ENCODE data around the gene TTC7B. TPM values are rescaled to one million over a fixed set of nuclear protein-coding genes. Genes with fewer than 3 reads are reported as not detected.
"Not testable (repeated sequence)": the region's sequence is repeated elsewhere in the genome, so short reads cannot be mapped to it uniquely, and the experiment has no call there.

The TTC7B gene
- total RNA-seq, 2 experiments from 2014 or later, result 5.6 to 7.8 TPM

DNA sequence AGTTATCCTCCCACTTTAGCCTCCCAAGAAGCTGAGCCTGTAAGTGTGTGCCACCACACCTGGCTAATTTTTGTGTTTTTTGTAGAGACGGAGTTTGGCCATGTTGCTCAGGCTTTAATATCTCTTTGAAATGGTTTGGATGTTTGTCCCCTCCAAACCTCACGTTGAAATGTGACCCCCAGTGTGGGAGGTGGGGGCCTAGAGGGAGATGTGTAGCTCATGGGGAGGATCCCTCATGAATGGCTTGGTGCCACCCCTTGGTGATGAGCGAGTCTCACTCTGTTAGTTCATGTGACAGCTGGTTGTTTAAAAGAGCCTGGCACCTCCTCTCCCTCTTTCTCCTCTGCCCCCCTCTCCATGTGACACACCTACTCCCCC is 23.6 kb upstream of the TTC7B start:
- POLR2A ChIA-PET, result interaction anchor here (0.6 to 0.7 kb wide), 2 partner anchors 296 to 490 kb away, joined by 3 read pairs; no protein-coding TSS in a partner anchor
- ATAC-seq (no peak), DNase-seq (no peak)
- TF ChIP-seq, protein P1, sequence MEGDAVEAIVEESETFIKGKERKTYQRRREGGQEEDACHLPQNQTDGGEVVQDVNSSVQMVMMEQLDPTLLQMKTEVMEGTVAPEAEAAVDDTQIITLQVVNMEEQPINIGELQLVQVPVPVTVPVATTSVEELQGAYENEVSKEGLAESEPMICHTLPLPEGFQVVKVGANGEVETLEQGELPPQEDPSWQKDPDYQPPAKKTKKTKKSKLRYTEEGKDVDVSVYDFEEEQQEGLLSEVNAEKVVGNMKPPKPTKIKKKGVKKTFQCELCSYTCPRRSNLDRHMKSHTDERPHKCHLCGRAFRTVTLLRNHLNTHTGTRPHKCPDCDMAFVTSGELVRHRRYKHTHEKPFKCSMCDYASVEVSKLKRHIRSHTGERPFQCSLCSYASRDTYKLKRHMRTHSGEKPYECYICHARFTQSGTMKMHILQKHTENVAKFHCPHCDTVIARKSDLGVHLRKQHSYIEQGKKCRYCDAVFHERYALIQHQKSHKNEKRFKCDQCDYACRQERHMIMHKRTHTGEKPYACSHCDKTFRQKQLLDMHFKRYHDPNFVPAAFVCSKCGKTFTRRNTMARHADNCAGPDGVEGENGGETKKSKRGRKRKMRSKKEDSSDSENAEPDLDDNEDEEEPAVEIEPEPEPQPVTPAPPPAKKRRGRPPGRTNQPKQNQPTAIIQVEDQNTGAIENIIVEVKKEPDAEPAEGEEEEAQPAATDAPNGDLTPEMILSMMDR (IDR thresholded peaks at IDR 0.05), result no peak
- CTCF ChIA-PET, result no interaction called here
- Mint-ChIP-seq H3K27ac (no peak overlapping the region), H3K36me3 (ENCODE audit: low read depth) (no peaks in the 10 kb centered on the region), H3K4me1 (ENCODE audit: low read depth) (peaks cover 18% of the 10 kb centered on the region), H3K9me3 (no peaks in the 10 kb centered on the region), H3K27me3 (peaks cover 12% of the 10 kb centered on the region), H3K4me3 (no peak overlapping the region)
- intact Hi-C loops (cut with micrococcal nuclease), result no loop called here

DNA sequence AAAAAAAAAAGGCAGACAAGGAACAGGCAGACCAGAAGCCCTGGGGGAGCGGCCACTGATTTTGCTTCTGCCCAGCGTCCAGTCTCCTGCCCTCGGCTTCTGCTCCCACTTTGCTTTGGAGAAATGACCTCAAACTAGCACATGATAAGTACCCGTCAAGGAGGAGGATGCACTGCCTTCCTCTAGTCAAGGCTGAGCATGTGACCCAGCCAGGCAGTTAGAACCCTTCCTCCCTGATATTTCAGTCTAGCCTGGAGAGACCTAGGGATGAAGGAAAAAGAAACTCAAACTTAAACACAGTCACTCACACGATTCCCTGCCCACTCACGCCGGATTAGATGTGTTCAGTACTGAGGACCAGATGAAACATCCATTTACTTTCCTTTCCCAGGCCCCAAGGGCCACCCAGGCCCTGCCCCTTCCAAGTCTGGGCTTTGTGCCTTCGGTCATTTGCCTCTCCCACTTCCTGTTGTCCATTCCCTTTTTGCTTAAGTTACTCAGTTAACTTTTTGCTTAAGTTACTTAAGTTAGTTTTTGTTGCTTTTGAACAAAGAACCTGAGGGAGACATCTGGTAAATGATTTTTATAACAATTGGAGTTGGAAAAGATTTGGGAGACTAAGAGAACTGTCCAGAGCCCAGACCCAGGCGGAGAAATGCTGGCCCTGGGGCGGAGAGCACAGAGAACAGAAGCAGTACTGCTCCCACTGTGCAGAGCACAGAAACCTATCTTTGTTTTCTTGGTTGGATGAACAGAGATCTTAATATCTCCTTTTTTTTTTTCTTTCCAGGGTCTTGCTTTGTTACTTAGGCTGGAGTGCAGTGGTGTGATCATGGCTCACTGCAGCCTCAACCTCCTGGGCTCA is 23.0 kb upstream of the TTC7B start:
- TF ChIP-seq, protein P1 (IDR thresholded peaks at IDR 0.05), result no peak
- Mint-ChIP-seq H3K27ac (no peak overlapping the region), H3K36me3 (ENCODE audit: low read depth) (no peaks in the 10 kb centered on the region), H3K9me3 (no peaks in the 10 kb centered on the region), H3K4me3 (no peak overlapping the region), H3K4me1 (ENCODE audit: low read depth) (peaks cover 18% of the 10 kb centered on the region), H3K27me3 (peaks cover 12% of the 10 kb centered on the region)
- no peak for ATAC-seq
- ChIA-PET CTCF (no interaction called here), POLR2A (interaction anchor here (0.7 kb wide), 1 partner anchor 490 kb away, joined by 3 read pairs; no protein-coding TSS in a partner anchor)
- intact Hi-C loops (cut with micrococcal nuclease), result no loop called here
- no peak for DNase-seq

DNA sequence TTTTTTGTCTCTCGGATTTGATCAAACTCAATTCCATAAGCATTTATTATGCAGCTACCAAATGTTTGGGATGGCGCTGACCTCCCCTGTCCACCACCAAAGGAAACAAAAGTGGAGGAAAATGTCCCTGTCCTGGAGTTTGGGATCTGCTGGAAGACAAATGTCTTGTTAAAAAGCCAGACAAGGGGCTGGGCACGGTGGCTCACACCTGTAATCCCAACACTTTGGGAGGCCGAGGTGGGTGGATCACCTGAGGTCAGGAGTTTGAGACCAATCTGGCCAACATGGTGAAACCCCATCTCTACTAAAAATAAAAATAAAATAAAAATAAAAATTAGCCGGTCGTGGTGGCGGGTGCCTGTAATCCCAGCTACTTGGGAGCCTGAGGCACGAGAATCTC is 22.3 kb upstream of the TTC7B start:
- H3K27ac Mint-ChIP-seq; H3K4me3 Mint-ChIP-seq; ATAC-seq; H3K9me3 Mint-ChIP-seq; CTCF ChIA-PET; intact Hi-C loops (cut with micrococcal nuclease); H3K36me3 Mint-ChIP-seq (ENCODE audit: low read depth); POLR2A ChIA-PET; DNase-seq: not testable (repeated sequence)
- Mint-ChIP-seq H3K27me3 (peaks cover 12% of the 10 kb centered on the region), H3K4me1 (ENCODE audit: low read depth) (peaks cover 18% of the 10 kb centered on the region)

DNA sequence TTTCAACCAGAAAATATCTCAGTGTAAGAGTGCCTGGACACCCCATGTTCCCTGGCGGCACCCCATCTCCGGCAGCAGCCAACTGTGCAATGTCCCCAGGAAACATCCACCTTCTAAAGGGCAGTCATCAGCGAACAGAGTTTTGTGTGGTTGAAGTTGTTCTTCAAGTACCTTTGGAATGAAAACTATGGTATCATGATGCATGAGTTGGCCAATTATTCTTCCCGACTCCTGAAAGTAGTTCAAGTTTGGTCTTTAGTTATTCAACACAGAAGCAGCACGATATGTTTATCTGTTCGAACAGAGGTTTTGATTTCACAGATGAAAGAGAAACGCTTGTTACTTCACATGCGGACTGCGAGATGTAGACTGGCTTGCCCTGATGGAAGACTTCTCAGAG is 21.1 kb upstream of the TTC7B start:
- Mint-ChIP-seq H3K4me3 (no peak overlapping the region), H3K4me1 (ENCODE audit: low read depth) (peaks cover 13% of the 10 kb centered on the region), H3K27ac (no peak overlapping the region), H3K36me3 (ENCODE audit: low read depth) (no peaks in the 10 kb centered on the region), H3K27me3 (peaks cover 12% of the 10 kb centered on the region), H3K9me3 (no peaks in the 10 kb centered on the region)
- TF ChIP-seq, protein P1 (IDR thresholded peaks at IDR 0.05), result no peak
- intact Hi-C loops (cut with micrococcal nuclease), result no loop called here
- no peak for ATAC-seq
- ChIA-PET POLR2A (no interaction called here), CTCF (no interaction called here)
- no peak for DNase-seq

DNA sequence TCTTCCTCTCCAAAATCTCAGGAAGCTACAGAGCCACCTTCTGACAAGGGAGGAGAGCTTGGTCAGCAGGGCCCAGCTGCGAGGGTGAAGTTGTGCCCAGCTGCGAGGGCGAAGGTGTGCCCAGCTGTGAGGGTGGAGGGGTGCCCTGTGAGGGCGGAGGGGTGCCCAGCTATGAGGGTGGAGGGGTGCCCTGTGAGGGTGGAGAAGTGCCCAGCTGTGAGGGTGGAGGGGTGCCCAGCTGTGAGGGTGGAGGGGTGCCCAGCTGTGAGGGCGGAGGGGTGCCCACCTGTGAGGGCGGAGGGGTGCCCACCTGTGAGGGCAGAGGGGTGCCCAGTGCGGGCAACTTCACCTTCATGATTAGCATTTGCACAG is 20.4 kb upstream of the TTC7B start:
- H3K4me3 Mint-ChIP-seq, result no peak overlapping the region
- H3K36me3 Mint-ChIP-seq (ENCODE audit: low read depth), result no peaks in the 10 kb centered on the region
- ChIA-PET POLR2A (interaction anchor here (0.6 kb wide), 1 partner anchor 24 kb away, joined by 6 read pairs; no protein-coding TSS in a partner anchor), CTCF (interaction anchor here (0.8 kb wide), 1 partner anchor 25 kb away, joined by 3 read pairs; no protein-coding TSS in a partner anchor)
- intact Hi-C loops (cut with micrococcal nuclease), result no loop called here
- TF ChIP-seq, protein P1 (IDR thresholded peaks at IDR 0.05), result no peak
- DNase-seq (no peak), ATAC-seq (no peak)
- peaks cover 12% of the 10 kb centered on the region for H3K27me3 Mint-ChIP-seq
- H3K27ac Mint-ChIP-seq, result no peak overlapping the region
- peaks cover 13% of the 10 kb centered on the region for H3K4me1 Mint-ChIP-seq (ENCODE audit: low read depth)
- no peaks in the 10 kb centered on the region for H3K9me3 Mint-ChIP-seq

All from activated CD8-positive, alpha-beta T cell treated with anti-CD3 and anti-CD28 coated beads for 36 hours (primary cell).